ENCODE measurements around the gene GARIN5B.

The GARIN5B gene

GRCh38 chr19:55350620-55351315, 12.3 kb downstream of the GARIN5B start:
- peaks cover 28% of the 10 kb centered on the region for H3K4me1 ChIP-seq (ENCODE audit: control insufficient read depth, low read depth, low read length)
- H3K9me3 ChIP-seq (ENCODE audit: control insufficient read depth, low read depth, low read length), result no peaks in the 10 kb centered on the region
- H3K27ac ChIP-seq (ENCODE audit: low read length), result no peak overlapping the region
- peaks cover 46% of the 10 kb centered on the region for H3K27me3 ChIP-seq (ENCODE audit: control insufficient read depth, insufficient read depth, low read length)
- H3K9ac ChIP-seq (ENCODE audit: low read length), result no peak overlapping the region
- H3K36me3 ChIP-seq (ENCODE audit: control insufficient read depth, low read depth, low read length), result no peaks in the 10 kb centered on the region
- no peak overlapping the region for H3K4me3 ChIP-seq (ENCODE audit: low read length)

DNA sequence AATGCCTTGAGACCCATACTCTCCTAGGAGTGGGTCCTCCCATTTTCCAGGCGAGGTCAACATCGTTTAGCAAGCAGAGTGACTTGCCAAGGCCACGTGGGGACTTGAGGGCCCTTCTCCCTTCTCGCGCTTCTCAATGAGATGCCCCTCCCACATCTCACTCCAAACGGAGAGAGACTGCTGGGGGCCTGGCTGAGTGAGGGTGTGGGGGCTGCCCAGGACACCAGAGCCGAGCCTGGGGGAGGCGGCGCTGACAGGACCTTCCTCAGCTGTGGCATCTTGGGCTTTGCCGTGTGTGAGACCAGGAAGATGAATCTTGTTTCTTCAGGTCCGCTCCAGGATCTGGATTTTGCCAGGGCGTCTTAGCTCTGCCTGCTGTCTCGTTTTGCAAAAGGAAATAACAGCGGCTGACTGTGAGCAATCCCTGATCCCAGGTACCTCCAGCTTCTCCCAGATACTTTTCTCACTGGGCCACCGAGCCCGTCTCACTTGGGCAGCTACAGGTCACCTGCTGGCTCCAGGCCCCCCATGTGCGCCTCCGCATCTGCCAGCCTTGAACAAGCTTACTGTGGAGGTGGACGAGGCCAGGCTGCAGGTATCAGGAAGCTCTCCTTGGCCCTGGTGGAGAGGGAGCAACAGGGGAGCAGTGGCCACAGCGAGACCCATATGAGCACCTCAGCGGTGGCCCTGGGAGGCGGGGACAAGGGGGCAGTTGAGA, 14.6 kb downstream of the GARIN5B start:
- Histone ChIP-seq H3K9ac (ENCODE audit: low read length) (peak overlapping the region; percentile 43), H3K27me3 (ENCODE audit: control insufficient read depth, insufficient read depth, low read length) (peaks cover 27% of the 10 kb centered on the region), H3K27ac (ENCODE audit: low read length) (peak overlapping the region; percentile 33), H3K9me3 (ENCODE audit: control insufficient read depth, low read depth, low read length) (no peaks in the 10 kb centered on the region), H3K4me1 (ENCODE audit: control insufficient read depth, low read depth, low read length) (peaks cover 26% of the 10 kb centered on the region), H3K4me3 (ENCODE audit: low read length) (peak overlapping the region; percentile 44), H3K36me3 (ENCODE audit: control insufficient read depth, low read depth, low read length) (peaks cover 3% of the 10 kb centered on the region)

DNA sequence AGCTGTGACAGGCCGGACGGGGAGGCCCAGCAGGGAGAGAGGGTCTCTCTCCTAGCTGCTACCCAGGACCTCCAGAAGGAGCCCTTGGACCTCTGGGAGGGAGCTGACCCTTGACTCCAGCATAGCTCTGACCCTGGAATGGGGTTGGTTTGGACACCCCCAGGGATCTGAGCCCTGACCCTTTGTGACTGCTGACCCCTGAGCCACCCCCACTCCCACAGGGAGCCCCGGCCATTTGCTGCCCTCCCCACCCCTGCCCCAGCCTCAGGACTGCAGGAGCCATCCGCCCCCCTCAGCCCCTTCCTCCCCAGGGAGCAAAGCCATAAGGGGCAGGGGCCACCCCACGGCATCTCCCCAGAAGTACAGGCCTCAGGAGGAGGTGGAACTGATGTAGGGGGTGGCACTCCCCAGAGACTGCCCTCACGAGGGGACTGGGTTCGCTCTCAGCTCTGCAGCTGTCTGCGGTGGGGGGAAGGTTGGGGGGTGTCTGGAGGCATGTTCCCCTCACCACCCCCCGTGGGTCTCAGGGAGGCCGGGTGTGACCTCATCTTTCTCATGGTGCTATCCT, 15.5 kb downstream of the GARIN5B start:
- Histone ChIP-seq H3K4me1 (ENCODE audit: control insufficient read depth, low read depth, low read length) (peaks cover 22% of the 10 kb centered on the region), H3K36me3 (ENCODE audit: control insufficient read depth, low read depth, low read length) (peaks cover 12% of the 10 kb centered on the region), H3K4me3 (ENCODE audit: low read length) (no peak overlapping the region), H3K9me3 (ENCODE audit: control insufficient read depth, low read depth, low read length) (no peaks in the 10 kb centered on the region), H3K9ac (ENCODE audit: low read length) (no peak overlapping the region), H3K27ac (ENCODE audit: low read length) (no peak overlapping the region), H3K27me3 (ENCODE audit: control insufficient read depth, insufficient read depth, low read length) (peaks cover 18% of the 10 kb centered on the region)

GRCh38 chr19:55346725-55347441, 16.2 kb downstream of the GARIN5B start:
- Histone ChIP-seq H3K9me3 (ENCODE audit: control insufficient read depth, low read depth, low read length) (no peaks in the 10 kb centered on the region), H3K27ac (ENCODE audit: low read length) (no peak overlapping the region), H3K4me1 (ENCODE audit: control insufficient read depth, low read depth, low read length) (peaks cover 22% of the 10 kb centered on the region), H3K4me3 (ENCODE audit: low read length) (no peak overlapping the region), H3K36me3 (ENCODE audit: control insufficient read depth, low read depth, low read length) (peaks cover 14% of the 10 kb centered on the region), H3K9ac (ENCODE audit: low read length) (no peak overlapping the region), H3K27me3 (ENCODE audit: control insufficient read depth, insufficient read depth, low read length) (peaks cover 12% of the 10 kb centered on the region)

DNA sequence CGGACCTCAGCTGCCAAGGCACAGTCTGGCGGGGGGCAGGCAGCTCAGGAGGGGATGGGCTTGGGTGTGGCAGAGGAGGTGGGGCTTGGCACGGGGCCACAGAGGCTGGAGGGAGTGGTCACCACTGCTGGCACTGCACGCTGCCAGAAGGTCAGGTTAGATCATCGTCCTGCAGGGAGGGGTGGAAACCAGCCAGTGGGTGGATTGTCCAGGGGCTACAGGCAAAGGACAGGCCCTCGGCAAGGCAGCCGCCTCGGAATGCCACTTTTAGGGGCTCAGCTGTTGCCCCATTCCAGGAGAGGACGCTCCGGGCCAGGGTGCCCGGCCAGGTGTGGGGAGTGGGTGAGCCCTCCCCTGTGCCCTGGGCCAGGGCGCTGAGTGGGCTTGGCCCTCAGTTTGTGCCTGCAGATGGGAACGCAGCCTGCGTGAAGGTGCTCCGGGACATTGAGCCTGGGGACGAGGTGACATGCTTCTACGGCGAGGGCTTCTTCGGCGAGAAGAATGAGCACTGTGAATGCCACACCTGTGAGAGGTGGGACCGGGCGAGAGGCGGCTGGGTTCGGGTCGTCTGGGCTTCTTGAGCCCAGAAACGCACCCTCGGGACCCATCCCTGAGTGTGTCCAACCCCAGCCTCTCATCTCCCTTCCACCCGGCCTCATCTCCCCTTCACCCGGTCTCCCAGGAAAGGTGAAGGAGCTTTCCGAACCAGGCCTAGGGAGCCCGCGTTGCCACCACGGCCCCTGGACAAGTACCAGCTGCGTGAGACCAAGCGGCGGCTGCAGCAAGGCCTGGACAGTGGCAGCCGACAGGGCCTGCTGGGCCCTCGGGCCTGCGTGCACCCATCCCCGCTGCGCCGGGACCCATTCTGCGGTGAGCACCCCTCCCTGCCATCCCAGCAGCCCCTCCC, 17.0 kb downstream of the GARIN5B start:
- H3K9me3 ChIP-seq (ENCODE audit: control insufficient read depth, low read depth, low read length), result no peaks in the 10 kb centered on the region
- peaks cover 14% of the 10 kb centered on the region for H3K36me3 ChIP-seq (ENCODE audit: control insufficient read depth, low read depth, low read length)
- H3K27ac ChIP-seq (ENCODE audit: low read length), result no peak overlapping the region
- peaks cover 3% of the 10 kb centered on the region for H3K27me3 ChIP-seq (ENCODE audit: control insufficient read depth, insufficient read depth, low read length)
- peaks cover 27% of the 10 kb centered on the region for H3K4me1 ChIP-seq (ENCODE audit: control insufficient read depth, low read depth, low read length)
- no peak overlapping the region for H3K9ac ChIP-seq (ENCODE audit: low read length)
- no peak overlapping the region for H3K4me3 ChIP-seq (ENCODE audit: low read length)

GRCh38 chr19:55345101-55345817, 17.8 kb downstream of the GARIN5B start:
- Histone ChIP-seq H3K4me1 (ENCODE audit: control insufficient read depth, low read depth, low read length) (peaks cover 23% of the 10 kb centered on the region), H3K27me3 (ENCODE audit: control insufficient read depth, insufficient read depth, low read length) (no peaks in the 10 kb centered on the region), H3K9ac (ENCODE audit: low read length) (no peak overlapping the region), H3K27ac (ENCODE audit: low read length) (no peak overlapping the region), H3K36me3 (ENCODE audit: control insufficient read depth, low read depth, low read length) (peaks cover 14% of the 10 kb centered on the region), H3K9me3 (ENCODE audit: control insufficient read depth, low read depth, low read length) (no peaks in the 10 kb centered on the region), H3K4me3 (ENCODE audit: low read length) (no peak overlapping the region)

DNA sequence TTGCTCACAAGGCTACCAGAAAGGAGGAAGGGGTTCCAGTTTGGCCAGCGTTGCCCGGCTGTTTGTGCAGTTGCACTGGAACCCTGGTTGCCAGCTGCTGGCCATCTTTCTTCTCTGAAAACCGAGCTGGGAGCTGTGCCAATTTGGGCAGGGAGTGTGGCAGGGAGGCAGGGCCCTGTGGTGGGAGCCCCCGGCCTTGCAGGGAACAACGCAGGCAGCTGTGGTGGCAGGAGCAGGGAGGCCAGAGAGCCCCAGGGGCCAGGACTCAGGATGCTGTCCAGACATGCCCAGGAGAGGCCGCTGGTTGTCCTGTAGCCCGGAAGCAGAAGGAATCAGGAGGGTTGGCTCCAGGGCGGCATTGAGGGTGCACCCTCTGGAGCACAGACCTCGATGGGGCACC, 18.6 kb downstream of the GARIN5B start:
- no peak overlapping the region for H3K27ac ChIP-seq (ENCODE audit: low read length)
- no peak overlapping the region for H3K4me3 ChIP-seq (ENCODE audit: low read length)
- H3K9ac ChIP-seq (ENCODE audit: low read length), result no peak overlapping the region
- H3K9me3 ChIP-seq (ENCODE audit: control insufficient read depth, low read depth, low read length), result no peaks in the 10 kb centered on the region
- H3K27me3 ChIP-seq (ENCODE audit: control insufficient read depth, insufficient read depth, low read length), result no peaks in the 10 kb centered on the region
- H3K36me3 ChIP-seq (ENCODE audit: control insufficient read depth, low read depth, low read length), result peaks cover 14% of the 10 kb centered on the region
- H3K4me1 ChIP-seq (ENCODE audit: control insufficient read depth, low read depth, low read length), result peaks cover 23% of the 10 kb centered on the region

DNA sequence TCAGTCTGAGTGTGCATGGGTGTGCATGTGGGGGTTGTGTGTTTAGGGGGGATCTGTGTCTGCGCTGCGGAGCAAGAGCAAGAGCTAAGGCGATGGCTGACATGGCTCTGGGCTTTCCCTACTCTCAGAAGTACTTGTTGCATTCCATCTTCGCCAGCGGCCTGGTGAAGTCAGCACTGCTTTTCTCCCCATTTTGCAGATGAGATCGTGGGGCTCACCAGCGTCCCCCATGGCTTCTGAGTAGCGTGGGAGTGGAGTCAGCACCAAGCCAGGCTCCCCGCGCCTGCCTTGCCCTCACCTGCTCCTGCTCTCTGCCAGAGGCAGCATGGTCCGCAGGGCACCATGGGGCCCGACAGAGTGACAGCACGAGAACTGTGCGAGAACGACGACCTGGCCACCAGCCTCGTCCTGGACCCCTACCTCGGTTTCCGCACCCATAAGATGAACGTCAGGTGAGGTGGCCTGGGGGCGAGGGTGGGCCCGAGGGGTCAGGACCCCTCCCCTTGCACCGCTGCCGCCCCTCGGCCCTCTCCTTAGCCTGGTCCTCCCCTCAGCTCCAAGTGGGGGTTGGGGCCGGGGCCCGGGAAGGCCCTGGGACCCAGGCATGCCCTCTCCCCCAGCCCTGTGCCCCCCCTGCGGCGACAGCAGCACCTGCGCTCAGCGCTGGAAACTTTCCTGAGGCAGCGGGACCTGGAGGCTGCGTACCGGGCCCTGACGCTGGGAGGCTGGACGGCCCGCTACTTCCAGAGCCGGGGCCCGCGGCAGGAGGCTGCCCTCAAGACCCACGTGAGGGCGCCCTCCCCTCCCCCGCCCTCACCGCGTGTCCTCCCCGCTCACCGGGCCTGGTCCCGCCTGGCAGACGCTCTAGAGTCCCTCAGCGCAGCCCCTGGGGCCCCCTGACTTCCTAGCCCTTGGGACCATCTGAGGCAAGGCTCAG, 21.2 kb downstream of the GARIN5B start:
- Histone ChIP-seq H3K4me1 (ENCODE audit: control insufficient read depth, low read depth, low read length) (peaks cover 5% of the 10 kb centered on the region), H3K36me3 (ENCODE audit: control insufficient read depth, low read depth, low read length) (peaks cover 14% of the 10 kb centered on the region), H3K27me3 (ENCODE audit: control insufficient read depth, insufficient read depth, low read length) (no peaks in the 10 kb centered on the region), H3K9me3 (ENCODE audit: control insufficient read depth, low read depth, low read length) (no peaks in the 10 kb centered on the region), H3K4me3 (ENCODE audit: low read length) (peak overlapping the region; percentile 74), H3K9ac (ENCODE audit: low read length) (no peak overlapping the region), H3K27ac (ENCODE audit: low read length) (no peak overlapping the region)

DNA sequence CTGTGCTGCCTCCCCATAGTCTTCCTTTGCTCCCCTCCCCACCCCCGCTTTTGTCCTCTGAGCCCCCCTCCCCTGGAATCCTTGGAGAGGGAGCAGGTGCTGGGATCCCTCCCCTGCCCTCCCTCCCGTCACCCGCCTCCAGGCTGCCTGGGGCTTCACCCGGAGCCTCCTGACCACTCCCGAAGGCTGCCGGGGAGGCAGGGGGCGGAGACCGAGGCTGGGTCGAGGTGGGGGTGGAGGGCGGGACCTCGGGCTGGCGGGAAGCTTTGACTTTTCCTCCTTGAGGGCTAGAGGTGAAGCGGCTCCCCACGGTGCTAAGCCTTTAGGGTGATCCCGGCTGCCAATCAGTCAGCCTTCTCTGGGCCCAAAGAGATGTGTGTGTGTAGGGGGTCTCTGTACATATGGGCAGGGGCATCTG, 21.9 kb downstream of the GARIN5B start:
- Histone ChIP-seq H3K36me3 (ENCODE audit: control insufficient read depth, low read depth, low read length) (peaks cover 14% of the 10 kb centered on the region), H3K4me1 (ENCODE audit: control insufficient read depth, low read depth, low read length) (peaks cover 5% of the 10 kb centered on the region), H3K27me3 (ENCODE audit: control insufficient read depth, insufficient read depth, low read length) (no peaks in the 10 kb centered on the region), H3K9me3 (ENCODE audit: control insufficient read depth, low read depth, low read length) (no peaks in the 10 kb centered on the region), H3K27ac (ENCODE audit: low read length) (no peak overlapping the region), H3K9ac (ENCODE audit: low read length) (peak overlapping the region; percentile 45), H3K4me3 (ENCODE audit: low read length) (peak overlapping the region; percentile 74)

GRCh38 chr19:55340784-55341147, 22.3 kb downstream of the GARIN5B start:
- H3K9ac ChIP-seq (ENCODE audit: low read length), result peak overlapping the region; percentile 70
- peak overlapping the region; percentile 74 for H3K4me3 ChIP-seq (ENCODE audit: low read length)
- H3K27me3 ChIP-seq (ENCODE audit: control insufficient read depth, insufficient read depth, low read length), result no peaks in the 10 kb centered on the region
- H3K4me1 ChIP-seq (ENCODE audit: control insufficient read depth, low read depth, low read length), result peaks cover 5% of the 10 kb centered on the region
- H3K27ac ChIP-seq (ENCODE audit: low read length), result no peak overlapping the region
- H3K9me3 ChIP-seq (ENCODE audit: control insufficient read depth, low read depth, low read length), result no peaks in the 10 kb centered on the region
- peaks cover 14% of the 10 kb centered on the region for H3K36me3 ChIP-seq (ENCODE audit: control insufficient read depth, low read depth, low read length)
